ENCODE data around the gene INMT.

The INMT gene

DNA sequence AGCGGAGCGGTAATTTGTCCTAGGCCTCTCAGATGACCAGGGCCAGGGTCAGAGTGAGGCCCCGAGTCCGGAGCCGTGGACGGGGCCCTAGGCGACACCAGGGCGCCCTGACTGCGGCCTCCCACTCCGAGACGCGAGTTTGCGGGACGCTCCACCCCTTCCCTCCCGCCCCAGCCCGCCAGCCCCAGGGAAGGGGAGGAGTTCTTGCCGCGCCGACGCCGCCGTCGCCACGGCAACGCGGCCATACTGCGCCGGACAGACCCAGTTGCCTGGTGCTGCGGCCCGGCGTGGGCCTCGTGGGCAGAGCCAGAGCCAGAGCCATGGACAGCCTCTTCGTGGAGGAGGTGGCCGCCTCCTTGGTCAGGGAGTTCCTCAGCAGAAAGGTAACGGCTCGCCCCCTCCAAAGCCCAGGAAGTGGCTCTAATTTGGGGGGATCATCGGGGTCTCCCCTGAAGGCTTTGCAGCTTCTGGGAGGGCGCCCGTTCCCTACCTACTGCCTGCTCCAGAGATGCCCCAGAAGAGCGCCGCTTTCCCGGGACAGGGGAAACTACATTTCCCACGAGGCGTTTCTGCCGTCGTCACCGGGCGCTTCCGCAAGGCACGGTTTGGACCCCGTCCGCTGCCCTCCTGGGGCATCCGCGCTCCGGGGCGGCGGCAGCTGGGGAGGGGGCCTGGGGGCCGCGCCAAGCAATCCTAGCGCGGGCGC lies 19.4 kb downstream of the INMT start, which contains the start of gene MINDY4:
Gene MINDY4 (plus strand): TSS at position 244 of the 706 bp plus-strand sequence. CDS start 77 bp downstream, at position 321.
- Histone ChIP-seq H3K27ac (ENCODE audit: low read depth, low read length) (peak within 1 kb of the TSS; percentile 3), H3K14ac (ENCODE audit: low read length) (peak within 1 kb of the TSS; percentile 54), H2AFZ (ENCODE audit: insufficient read depth, low read length, poor library complexity) (peak within 1 kb of the TSS; percentile 94), H2BK120ac (ENCODE audit: insufficient read depth, low read length, poor library complexity) (peak within 1 kb of the TSS; percentile 21), H3K18ac (ENCODE audit: low read length) (peak within 1 kb of the TSS; percentile 87), H3K4me1 (ENCODE audit: control insufficient read depth in 1 of 2, insufficient read depth in 2 of 2, low read length in 2 of 2) (peaks cover 9 to 11% of the 10 kb centered on the region in 2 experiments), H3K9ac (ENCODE audit: low read length) (peak within 1 kb of the TSS; percentile 68), H4K91ac (ENCODE audit: low read depth, low read length) (peak within 1 kb of the TSS; percentile 51), H4K8ac (ENCODE audit: low read depth, low read length) (peak within 1 kb of the TSS; percentile 88), H2BK12ac (ENCODE audit: low read length) (peak within 1 kb of the TSS; percentile 19), H2BK5ac (ENCODE audit: low read depth, low read length, poor library complexity) (peak within 1 kb of the TSS; percentile 61), H3K36me3 (ENCODE audit: control insufficient read depth in 1 of 2, insufficient read depth in 2 of 2, low read length in 2 of 2) (no peaks in the 10 kb centered on the region), H3K79me2 (ENCODE audit: control insufficient read depth, insufficient read depth, low read length, poor library complexity) (peaks cover 2% of the 10 kb centered on the region), H3K4ac (ENCODE audit: low read depth, low read length) (peak within 1 kb of the TSS; percentile 54), H3K79me1 (ENCODE audit: low read length) (peaks cover 11% of the 10 kb centered on the region), H3K4me2 (ENCODE audit: low read length) (peak within 1 kb of the TSS; percentile 61), H2AK5ac (ENCODE audit: low read length) (no peak within 1 kb of the TSS), H3K23ac (ENCODE audit: low read length) (no peak within 1 kb of the TSS), H4K12ac (ENCODE audit: low read depth, low read length) (peak within 1 kb of the TSS; percentile 76), H3K4me3 (ENCODE audit: low read depth, low read length) (peak within 1 kb of the TSS; percentile 81), H3K9me3 (ENCODE audit: insufficient read depth, low read depth, low read length) (no peaks in the 10 kb centered on the region), H3K27me3 (ENCODE audit: insufficient read depth, low read length) (no peaks in the 10 kb centered on the region)
- no CpG with 5 or more reads among the region's 62 CpGs for WGBS (ENCODE audit: extremely low coverage, insufficient coverage, insufficient read length)
- DNase-seq = peak; percentile 65 to 86

DNA sequence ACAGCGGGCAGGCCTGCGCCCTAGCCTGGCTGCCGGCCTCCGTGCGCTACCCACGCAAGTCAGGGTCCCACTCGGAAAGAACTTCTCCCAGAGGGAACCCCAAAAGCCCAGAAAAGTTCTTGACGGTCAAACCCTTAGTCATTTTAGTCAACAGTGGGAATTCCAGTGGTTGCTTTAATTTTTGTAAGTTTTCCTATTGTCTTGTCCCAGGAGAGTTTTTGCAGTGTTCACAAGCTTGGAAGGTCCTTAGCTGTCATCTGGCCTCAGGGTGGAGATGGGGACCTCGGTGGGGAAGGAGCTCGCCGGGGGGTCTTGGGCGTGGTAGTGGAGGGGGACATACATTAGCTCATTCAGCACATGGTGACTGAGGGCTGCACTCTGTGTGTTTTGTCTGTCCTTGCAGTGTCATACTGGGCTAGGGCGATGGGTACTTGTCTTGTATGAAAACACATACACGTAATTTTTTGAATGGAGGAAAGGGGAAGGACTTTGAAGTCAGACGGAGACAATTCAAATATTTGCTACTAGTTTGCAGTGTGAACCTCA lies 20.0 kb downstream of the INMT start:
- Histone ChIP-seq H4K91ac (ENCODE audit: low read depth, low read length) (peak overlapping the region; percentile 51), H3K4me1 (ENCODE audit: control insufficient read depth in 1 of 2, insufficient read depth in 2 of 2, low read length in 2 of 2) (peaks cover 9 to 10% of the 10 kb centered on the region in 2 experiments), H3K27ac (ENCODE audit: low read depth, low read length) (peak overlapping the region; percentile 3), H4K8ac (ENCODE audit: low read depth, low read length) (peak overlapping the region; percentile 88), H3K9ac (ENCODE audit: low read length) (peak overlapping the region; percentile 68), H4K12ac (ENCODE audit: low read depth, low read length) (peak overlapping the region; percentile 76), H3K23ac (ENCODE audit: low read length) (no peak overlapping the region), H3K4ac (ENCODE audit: low read depth, low read length) (peak overlapping the region; percentile 54), H3K27me3 (ENCODE audit: insufficient read depth, low read length) (no peaks in the 10 kb centered on the region), H3K36me3 (ENCODE audit: control insufficient read depth in 1 of 2, insufficient read depth in 2 of 2, low read length in 2 of 2) (no peaks in the 10 kb centered on the region), H3K79me1 (ENCODE audit: low read length) (peaks cover 11% of the 10 kb centered on the region), H2AFZ (ENCODE audit: insufficient read depth, low read length, poor library complexity) (peak overlapping the region; percentile 94), H2AK5ac (ENCODE audit: low read length) (no peak overlapping the region), H3K79me2 (ENCODE audit: control insufficient read depth, insufficient read depth, low read length, poor library complexity) (peaks cover 2% of the 10 kb centered on the region), H3K9me3 (ENCODE audit: insufficient read depth, low read depth, low read length) (no peaks in the 10 kb centered on the region), H3K4me2 (ENCODE audit: low read length) (peak overlapping the region; percentile 61), H3K14ac (ENCODE audit: low read length) (peak overlapping the region; percentile 45), H3K18ac (ENCODE audit: low read length) (peak overlapping the region; percentile 87), H2BK120ac (ENCODE audit: insufficient read depth, low read length, poor library complexity) (peak overlapping the region; percentile 21), H2BK5ac (ENCODE audit: low read depth, low read length, poor library complexity) (peak overlapping the region; percentile 47), H2BK12ac (ENCODE audit: low read length) (no peak overlapping the region), H3K4me3 (ENCODE audit: low read depth, low read length) (peak overlapping the region; percentile 81)
- WGBS (ENCODE audit: extremely low coverage, insufficient coverage, insufficient read length) = no CpG with 5 or more reads among the region's 15 CpGs
- no peak for DNase-seq

DNA sequence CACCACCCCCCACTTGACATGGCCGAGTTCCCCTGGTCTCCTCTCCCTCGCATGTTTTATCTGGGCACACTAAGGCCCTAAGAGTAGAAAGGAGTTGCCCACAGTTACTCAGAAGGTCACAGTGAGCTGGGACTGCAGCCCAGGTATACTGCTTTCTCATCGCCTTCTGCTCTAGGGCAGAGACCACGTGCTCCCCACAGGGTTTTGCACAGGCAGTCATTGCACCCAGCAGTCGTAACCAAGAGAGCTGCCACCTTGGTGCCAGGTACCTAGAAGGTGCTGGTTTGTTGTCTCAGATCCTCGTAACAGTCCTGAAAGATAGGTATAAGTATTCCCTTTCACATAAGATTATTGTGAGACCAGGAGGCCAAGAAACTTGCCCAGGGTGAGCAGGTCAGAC lies 21.0 kb downstream of the INMT start:
- H3K4me1 ChIP-seq (ENCODE audit: control insufficient read depth in 1 of 2, insufficient read depth in 2 of 2, low read length in 2 of 2) = peaks cover 4 to 8% of the 10 kb centered on the region in 2 experiments
- WGBS (ENCODE audit: extremely low coverage, insufficient coverage, insufficient read length) = no CpG with 5 or more reads among the region's 6 CpGs
- H3K79me2 ChIP-seq (ENCODE audit: control insufficient read depth, insufficient read depth, low read length, poor library complexity) = peaks cover 2% of the 10 kb centered on the region

DNA sequence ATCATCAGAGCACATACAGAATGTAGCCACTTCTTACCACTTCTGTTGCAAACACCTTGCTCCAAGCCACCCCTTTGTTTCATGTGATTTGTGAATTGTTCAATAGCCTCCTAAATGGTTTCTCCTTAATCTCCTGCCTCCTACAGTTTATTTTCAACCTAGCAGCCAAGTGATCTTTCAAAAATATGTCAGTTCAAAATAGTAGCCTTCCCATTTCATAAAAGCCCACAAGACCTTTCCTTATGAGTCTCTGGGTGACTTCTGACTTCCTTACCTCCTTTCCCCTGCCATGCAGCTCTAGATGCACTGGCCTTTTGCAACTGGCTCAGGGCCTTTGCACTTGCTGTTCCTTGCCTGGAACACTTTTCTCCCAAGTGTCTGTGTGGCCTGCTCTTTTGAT lies 24.1 kb downstream of the INMT start:
- H3K18ac ChIP-seq (ENCODE audit: low read length) = no peak overlapping the region
- no peak overlapping the region for H3K27ac ChIP-seq (ENCODE audit: low read depth, low read length)
- no peak overlapping the region for H2BK12ac ChIP-seq (ENCODE audit: low read length)
- H3K27me3 ChIP-seq (ENCODE audit: insufficient read depth, low read length) = no peaks in the 10 kb centered on the region
- H3K9ac ChIP-seq (ENCODE audit: low read length) = no peak overlapping the region
- no peak overlapping the region for H3K4me3 ChIP-seq (ENCODE audit: low read depth, low read length)
- H2BK5ac ChIP-seq (ENCODE audit: low read depth, low read length, poor library complexity) = no peak overlapping the region
- no peak overlapping the region for H2BK120ac ChIP-seq (ENCODE audit: insufficient read depth, low read length, poor library complexity)
- no peak overlapping the region for H3K23ac ChIP-seq (ENCODE audit: low read length)
- H3K4me2 ChIP-seq (ENCODE audit: low read length) = no peak overlapping the region
- no peak overlapping the region for H4K8ac ChIP-seq (ENCODE audit: low read depth, low read length)
- DNase-seq = no peak
- H4K12ac ChIP-seq (ENCODE audit: low read depth, low read length) = no peak overlapping the region
- no peak overlapping the region for H3K14ac ChIP-seq (ENCODE audit: low read length)
- no peak overlapping the region for H2AFZ ChIP-seq (ENCODE audit: insufficient read depth, low read length, poor library complexity)
- H3K9me3 ChIP-seq (ENCODE audit: insufficient read depth, low read depth, low read length) = no peaks in the 10 kb centered on the region
- H3K4me1 ChIP-seq (ENCODE audit: control insufficient read depth in 1 of 2, insufficient read depth in 2 of 2, low read length in 2 of 2) = peaks cover 4 to 6% of the 10 kb centered on the region in 2 experiments
- H3K79me2 ChIP-seq (ENCODE audit: control insufficient read depth, insufficient read depth, low read length, poor library complexity) = peaks cover 2% of the 10 kb centered on the region
- no peak overlapping the region for H2AK5ac ChIP-seq (ENCODE audit: low read length)
- peaks cover 6% of the 10 kb centered on the region for H3K79me1 ChIP-seq (ENCODE audit: low read length)
- peaks cover 0 to 3% of the 10 kb centered on the region in 2 experiments for H3K36me3 ChIP-seq (ENCODE audit: control insufficient read depth in 1 of 2, insufficient read depth in 2 of 2, low read length in 2 of 2)
- no peak overlapping the region for H3K4ac ChIP-seq (ENCODE audit: low read depth, low read length)
- H4K91ac ChIP-seq (ENCODE audit: low read depth, low read length) = no peak overlapping the region

More for the DNA sequence above, 21.0 kb downstream of the INMT start:
- H2BK12ac ChIP-seq (ENCODE audit: low read length) = no peak overlapping the region
- no peak overlapping the region for H4K8ac ChIP-seq (ENCODE audit: low read depth, low read length)
- H3K14ac ChIP-seq (ENCODE audit: low read length) = no peak overlapping the region
- H2AK5ac ChIP-seq (ENCODE audit: low read length) = no peak overlapping the region
- H2BK5ac ChIP-seq (ENCODE audit: low read depth, low read length, poor library complexity) = no peak overlapping the region
- H3K23ac ChIP-seq (ENCODE audit: low read length) = no peak overlapping the region
- no peak overlapping the region for H3K4me3 ChIP-seq (ENCODE audit: low read depth, low read length)
- no peak overlapping the region for H4K91ac ChIP-seq (ENCODE audit: low read depth, low read length)
- H3K27ac ChIP-seq (ENCODE audit: low read depth, low read length) = no peak overlapping the region
- H3K18ac ChIP-seq (ENCODE audit: low read length) = no peak overlapping the region
- H4K12ac ChIP-seq (ENCODE audit: low read depth, low read length) = no peak overlapping the region
- no peaks in the 10 kb centered on the region for H3K9me3 ChIP-seq (ENCODE audit: insufficient read depth, low read depth, low read length)
- H2AFZ ChIP-seq (ENCODE audit: insufficient read depth, low read length, poor library complexity) = no peak overlapping the region
- H3K27me3 ChIP-seq (ENCODE audit: insufficient read depth, low read length) = no peaks in the 10 kb centered on the region
- DNase-seq = no peak
- no peak overlapping the region for H3K4me2 ChIP-seq (ENCODE audit: low read length)
- peaks cover 11% of the 10 kb centered on the region for H3K79me1 ChIP-seq (ENCODE audit: low read length)
- no peak overlapping the region for H2BK120ac ChIP-seq (ENCODE audit: insufficient read depth, low read length, poor library complexity)
- no peak overlapping the region for H3K4ac ChIP-seq (ENCODE audit: low read depth, low read length)
- no peak overlapping the region for H3K9ac ChIP-seq (ENCODE audit: low read length)
- H3K36me3 ChIP-seq (ENCODE audit: control insufficient read depth in 1 of 2, insufficient read depth in 2 of 2, low read length in 2 of 2) = no peaks in the 10 kb centered on the region

Measured in trophoblast cell (in vitro differentiated cells and primary cell).